Natural killer cell (primary cell): Measurements from ENCODE around the gene ISYNA1. TPM values are rescaled to one million over a fixed set of nuclear protein-coding genes. Genes with fewer than 3 reads are reported as not detected.

Experiments used
- ATAC-seq, 3 donors: fragments of 150-1000 bp in 2 of 3; fragments of 200-7000 bp in 1 of 3; cut with Tn5 transposase; 1 replicate in 1 of 3; 2 replicates in 2 of 3; pipeline ENCODE4 v1.10.0; 2021; ENCODE audit warnings: mild to moderate bottlenecking in 2 of 3, moderate library complexity in 2 of 3
- DNase-seq, 2 donors: peaks; one replicate each; pipeline versions ENCODE4 v3.0.0 to v3.0.0-alpha.2; 2013 to 2021; ENCODE audit warnings: mixed read lengths in 1 of 2
- H3K27ac ChIP-seq: one replicate; pipeline ENCODE4 v1.5.1; 2013; ENCODE audit warnings: mild to moderate bottlenecking, low read length
- H3K27me3 ChIP-seq: one replicate; pipeline ENCODE4 v1.6.1; 2013; ENCODE audit warnings: low read length; ENCODE audit not compliant: control insufficient read depth, insufficient read depth
- H3K36me3 ChIP-seq: one replicate; pipeline ENCODE4 v1.6.1; 2013; ENCODE audit warnings: low read length; ENCODE audit not compliant: control insufficient read depth, insufficient read depth
- H3K4me1 ChIP-seq: one replicate; pipeline ENCODE4 v1.6.1; 2013; ENCODE audit warnings: low read length; ENCODE audit not compliant: control insufficient read depth, insufficient read depth
- H3K4me3 ChIP-seq: one replicate; pipeline ENCODE4 v1.5.1; 2013; ENCODE audit warnings: low read length
- H3K9me3 ChIP-seq: one replicate; pipeline ENCODE4 v1.6.1; 2013; ENCODE audit warnings: low read length; ENCODE audit not compliant: control insufficient read depth, insufficient read depth
- H3K27ac Mint-ChIP-seq, 2 donors: one replicate each; pipeline ENCODE4 v1.8.0; 2022; ENCODE audit warnings: mild to moderate bottlenecking in 2 of 2, mixed read lengths in 2 of 2, moderate library complexity in 1 of 2
- H3K27me3 Mint-ChIP-seq, 2 donors: one replicate each; pipeline ENCODE4 v1.8.0; 2022; ENCODE audit warnings: low read depth in 2 of 2, mixed read lengths in 2 of 2
- H3K36me3 Mint-ChIP-seq: one replicate; pipeline ENCODE4 v1.8.0; 2022; ENCODE audit warnings: mixed read lengths
- H3K4me1 Mint-ChIP-seq, 2 donors: one replicate each; pipeline ENCODE4 v1.8.0; 2022; ENCODE audit warnings: mixed read lengths in 2 of 2
- H3K4me3 Mint-ChIP-seq: one replicate; pipeline ENCODE4 v1.8.0; 2022; ENCODE audit warnings: mild to moderate bottlenecking, moderate library complexity, mixed read lengths
- H3K9me3 Mint-ChIP-seq, 2 donors: one replicate each; pipeline ENCODE4 v1.8.0; 2022; ENCODE audit warnings: mixed read lengths in 2 of 2
- CTCF ChIP-seq: fragments of 200-600 bp; IDR thresholded peaks from one replicate; pipeline ENCODE4 v1.8.0; 2022; ENCODE audit warnings: antibody characterized with exemption
- WGBS: methylation state at CpG from one replicate; pipeline ENCODE4 v1.1.7; 2013; ENCODE audit warnings: missing lambda C conversion rate; ENCODE audit not compliant: insufficient coverage; 5-methylcytosine and 5-hydroxymethylcytosine counted together
- intact Hi-C: fragments of 100-400 bp; cut with micrococcal nuclease; formaldehyde crosslinking; loops from one replicate; pipeline ENCODE4 v1.14.2; 2022
- total RNA-seq, 4 donors: library from RNA; stranded (reverse); fragments of 120-200 nt in 1 of 4; gene quantifications; one replicate each; pipeline versions ENCODE4 v1.2.3 to v1.2.4, GENCODE V29; 2013 to 2022

ISYNA1 gene
- total RNA-seq, 3 donors from 2014 or later (not counting 1 experiment from before 2014, with no cell fraction given), result 39.7 to 53.6 (median 40.1) TPM

- Mint-ChIP-seq H3K36me3 (no peaks in the 10 kb centered on the region), H3K27ac (peak overlapping the region; percentile 16 to 63), H3K4me3 (no peak overlapping the region), H3K27me3 (no peaks in the 10 kb centered on the region), H3K4me1 (peaks cover 15 to 43% of the 10 kb centered on the region in 2 donors), H3K9me3 (no peaks in the 10 kb centered on the region)
- Histone ChIP-seq H3K9me3 (no peaks in the 10 kb centered on the region), H3K4me3 (no peak overlapping the region), H3K36me3 (peaks cover 30% of the 10 kb centered on the region), H3K27ac (no peak overlapping the region), H3K4me1 (peaks cover 18% of the 10 kb centered on the region), H3K27me3 (no peaks in the 10 kb centered on the region)
- DNase-seq, result no peak
- intact Hi-C loops, result loop anchor here (5.0 kb wide), 1 partner anchor 382 kb away; no protein-coding TSS in a partner anchor
- ATAC-seq, result no peak
- WGBS, result 97% methylated on average over 30 of the region's 30 CpGs
- no peak for TF ChIP-seq CTCF
Observed at GRCh38 chr19:18465214-18465963, 27.5 kb upstream of the ISYNA1 start.

- Histone ChIP-seq H3K9me3 (no peaks in the 10 kb centered on the region), H3K27ac (no peak overlapping the region), H3K4me1 (peaks cover 11% of the 10 kb centered on the region), H3K27me3 (no peaks in the 10 kb centered on the region), H3K36me3 (peaks cover 37% of the 10 kb centered on the region), H3K4me3 (no peak overlapping the region)
- no peaks in the 10 kb centered on the region for H3K27me3 Mint-ChIP-seq
- intact Hi-C loops, result loop anchor here (5.0 kb wide), 1 partner anchor 383 kb away; no protein-coding TSS in a partner anchor
- ATAC-seq, result no peak
- DNase-seq, result no peak
- TF ChIP-seq CTCF, result no peak
- H3K4me1 Mint-ChIP-seq, result peaks cover 12 to 35% of the 10 kb centered on the region in 2 donors
- no peaks in the 10 kb centered on the region for H3K9me3 Mint-ChIP-seq
- H3K27ac Mint-ChIP-seq, result peak overlapping the region in 1 of 2 donors; percentile 16
- WGBS, result 60% methylated on average over 8 of the region's 8 CpGs
- no peaks in the 10 kb centered on the region for H3K36me3 Mint-ChIP-seq
- no peak overlapping the region for H3K4me3 Mint-ChIP-seq
Observed at GRCh38 chr19:18464646-18465045, 26.7 kb upstream of the ISYNA1 start.

- Mint-ChIP-seq H3K36me3 (no peaks in the 10 kb centered on the region), H3K4me3 (no peak overlapping the region), H3K27me3 (no peaks in the 10 kb centered on the region), H3K4me1 (peaks cover 5 to 20% of the 10 kb centered on the region in 2 donors), H3K9me3 (no peaks in the 10 kb centered on the region), H3K27ac (peak overlapping the region; percentile 34 to 51)
- Histone ChIP-seq H3K4me3 (no peak overlapping the region), H3K36me3 (peaks cover 53% of the 10 kb centered on the region), H3K4me1 (peaks cover 3% of the 10 kb centered on the region), H3K9me3 (no peaks in the 10 kb centered on the region), H3K27me3 (no peaks in the 10 kb centered on the region), H3K27ac (no peak overlapping the region)
- ATAC-seq (no peak), DNase-seq (no peak)
- WGBS, result 97% methylated on average over 22 of the region's 22 CpGs
- intact Hi-C loops, result no loop called here
- TF ChIP-seq CTCF, result no peak
Observed at GRCh38 chr19:18461471-18461870, 23.5 kb upstream of the ISYNA1 start.
